AG10803 (cell line): Measurements from ENCODE around the gene RPH3AL.
"Not testable (repeated sequence)": the region's sequence is repeated elsewhere in the genome, so short reads cannot be mapped to it uniquely, and the experiment has no call there.

Source experiments
- DNase-seq: peaks from one replicate; pipeline ENCODE4 v3.0.0; 2010; ENCODE audit warnings: low read depth
- H3K4me3 ChIP-seq: 2 replicates; pipeline ENCODE4 v1.5.1; 2011; ENCODE audit warnings: mild to moderate bottlenecking, low read length, control low read depth
- CTCF ChIP-seq: conservative IDR thresholded peaks from 2 replicates; pipeline ENCODE4 v1.5.1; 2011; ENCODE audit warnings: mild to moderate bottlenecking, low read length, control low read depth, inconsistent platforms

Gene RPH3AL

DNA sequence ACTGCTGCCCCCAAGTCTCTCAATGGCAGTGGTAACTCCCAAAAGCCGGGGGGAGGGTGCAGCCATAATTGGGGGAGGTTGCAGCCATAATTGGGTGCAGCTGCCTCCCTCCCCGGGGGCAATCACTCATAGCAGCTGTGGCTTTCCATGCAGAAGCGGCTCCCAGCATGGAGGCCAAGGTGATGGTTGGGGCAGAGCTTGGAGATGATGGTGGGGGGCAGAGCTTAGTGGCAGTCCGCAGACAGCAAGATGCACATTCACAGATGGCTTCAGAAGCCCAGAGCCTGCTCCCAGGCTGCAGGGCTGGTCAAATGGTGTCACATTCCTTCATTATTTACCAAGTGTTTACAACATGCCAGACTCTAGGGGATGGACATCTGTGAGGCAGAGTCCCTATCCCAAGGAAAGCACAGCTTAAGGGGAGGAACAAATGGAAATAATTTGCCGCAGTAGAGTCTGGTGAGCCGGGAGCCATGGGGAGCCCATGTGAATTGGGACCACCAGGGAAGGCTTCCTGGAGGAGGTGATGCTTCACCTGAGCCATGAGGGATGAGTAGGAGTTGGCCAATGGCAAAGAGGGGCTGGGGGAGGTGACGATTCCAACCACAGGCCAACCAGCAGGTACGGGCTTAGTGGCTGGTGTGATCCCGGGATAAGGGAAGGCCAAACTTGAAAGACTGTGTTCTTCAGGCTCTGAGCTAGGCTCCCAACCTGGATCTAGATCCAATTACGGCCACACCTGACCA, 179.3 kb downstream of the RPH3AL start:
- H3K4me3 ChIP-seq, result no peak overlapping the region
- DNase-seq, result no peak
- no peak for TF ChIP-seq CTCF

DNA sequence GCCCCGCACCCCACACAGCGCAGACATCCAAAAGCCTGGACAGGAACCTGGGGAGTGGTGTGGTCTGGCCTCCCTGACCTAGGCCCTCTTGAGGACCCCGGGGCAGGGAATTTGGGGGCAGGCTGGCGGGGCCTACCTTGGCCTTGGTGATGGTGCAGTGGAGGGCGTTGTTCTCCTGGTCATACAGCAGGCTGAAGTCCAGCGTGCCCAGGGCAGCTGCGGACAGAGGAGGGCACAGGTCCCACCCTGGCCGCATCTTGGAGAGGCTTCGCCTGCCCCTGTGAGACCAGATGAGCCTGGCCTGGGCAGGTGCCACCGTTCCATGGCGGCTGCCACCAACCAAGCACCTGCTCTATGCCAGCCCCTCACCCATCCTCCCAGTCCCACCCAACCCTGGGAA, 180.2 kb downstream of the RPH3AL start:
- H3K4me3 ChIP-seq, result no peak overlapping the region
- no peak for DNase-seq
- no peak for TF ChIP-seq CTCF

DNA sequence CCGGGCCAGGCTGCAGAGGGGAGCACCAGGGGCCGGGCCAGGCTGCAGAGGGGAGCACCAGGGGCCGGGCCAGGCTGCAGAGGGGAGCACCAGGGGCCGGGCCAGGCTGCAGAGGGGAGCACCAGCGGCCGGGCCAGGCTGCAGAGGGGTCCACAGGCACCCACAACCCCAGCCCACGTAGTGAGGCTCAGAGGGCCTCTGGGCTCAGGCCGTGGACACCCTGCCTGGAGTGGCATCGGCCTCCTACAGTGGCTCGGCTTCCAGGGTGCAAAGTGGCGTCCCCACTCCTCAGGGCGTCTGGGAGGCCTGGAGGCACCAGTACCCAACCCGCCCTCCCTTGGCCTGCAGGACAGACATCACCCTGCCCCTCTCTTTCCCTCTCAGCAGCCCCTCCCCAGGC, 180.7 kb downstream of the RPH3AL start:
- no peak overlapping the region for H3K4me3 ChIP-seq
- no peak for DNase-seq
- TF ChIP-seq CTCF, result no peak

GRCh38 chr17:170130-170670, 182.4 kb downstream of the RPH3AL start:
- TF ChIP-seq CTCF, result no peak
- DNase-seq, result no peak
- H3K4me3 ChIP-seq, result no peak overlapping the region

GRCh38 chr17:168614-169013, 184.0 kb downstream of the RPH3AL start:
- not testable (repeated sequence) for H3K4me3 ChIP-seq

GRCh38 chr17:165939-166338, 186.7 kb downstream of the RPH3AL start:
- no peak overlapping the region for H3K4me3 ChIP-seq
- no peak for DNase-seq
- TF ChIP-seq CTCF, result no peak

More at GRCh38 chr17:168614-169013, 184.0 kb downstream of the RPH3AL start:
- DNase-seq, result not testable (repeated sequence)

GRCh38 chr17:164303-165235, 188.0 kb downstream of the RPH3AL start:
- DNase-seq, result peak; percentile 40
- peak; percentile 62 for TF ChIP-seq CTCF
- no peak overlapping the region for H3K4me3 ChIP-seq
